Karpas-422 (cell line): ENCODE data around the gene KCNK15. TPM values are rescaled to one million over a fixed set of nuclear protein-coding genes. Genes with fewer than 3 reads are reported as not detected.
"Not testable (repeated sequence)": the region's sequence is repeated elsewhere in the genome, so short reads cannot be mapped to it uniquely, and the experiment has no call there.

ENCODE experiments used
- DNase-seq: peaks from one replicate; pipeline ENCODE4 v3.0.0-alpha.2; 2015
- H2AFZ ChIP-seq: fragments of 200-600 bp; sonication (generic); 2 replicates; pipeline ENCODE4 v1.6.1; 2014; ENCODE audit warnings: antibody characterized with exemption, low read length, mixed read lengths
- H3K27ac ChIP-seq: fragments of 200-600 bp; sonication (generic); 2 replicates; pipeline ENCODE4 v1.5.1; 2014; ENCODE audit warnings: mild to moderate bottlenecking, low read length, moderate library complexity
- H3K27me3 ChIP-seq: fragments of 200-600 bp; sonication (generic); 2 replicates; pipeline ENCODE4 v1.6.1; 2014; ENCODE audit warnings: low read length, mixed read lengths
- H3K36me3 ChIP-seq: fragments of 200-600 bp; sonication (generic); 2 replicates; pipeline ENCODE4 v1.6.1; 2014; ENCODE audit warnings: low read length, mixed read lengths; ENCODE audit not compliant: insufficient read depth
- H3K4me1 ChIP-seq: fragments of 200-600 bp; sonication (generic); 2 replicates; pipeline ENCODE4 v1.6.1; 2014; ENCODE audit warnings: mild to moderate bottlenecking, low read length, mixed read lengths
- H3K4me2 ChIP-seq: fragments of 200-600 bp; sonication (generic); 2 replicates; pipeline ENCODE4 v1.6.1; 2014; ENCODE audit warnings: low read length, low read depth, mild to moderate bottlenecking; ENCODE audit not compliant: poor library complexity, severe bottlenecking
- H3K4me3 ChIP-seq: fragments of 200-600 bp; sonication (generic); 2 replicates; pipeline ENCODE4 v1.5.1; 2014; ENCODE audit warnings: mild to moderate bottlenecking, antibody characterized with exemption, low read length, mixed read lengths
- H3K79me2 ChIP-seq: fragments of 200-600 bp; sonication (generic); 2 replicates; pipeline ENCODE4 v1.6.1; 2014; ENCODE audit warnings: mild to moderate bottlenecking, low read length, mixed read lengths
- H3K9ac ChIP-seq: fragments of 200-600 bp; sonication (generic); 2 replicates; pipeline ENCODE4 v1.6.0; 2014; ENCODE audit warnings: low read length
- H3K9me2 ChIP-seq: fragments of 200-600 bp; sonication (generic), shearing (Covaris generic); replicated peaks from 2 replicates; pipeline ENCODE4 v1.6.0; 2014; ENCODE audit warnings: mild to moderate bottlenecking, low read length, moderate library complexity; ENCODE audit not compliant: insufficient read depth
- H3K9me3 ChIP-seq: fragments of 300-700, 200-600 bp; sonication (generic); 2 replicates; pipeline ENCODE4 v1.6.1; 2014; ENCODE audit warnings: low read length, mixed read lengths
- H4K20me1 ChIP-seq: fragments of 200-600 bp; sonication (generic); 2 replicates; pipeline ENCODE4 v1.6.1; 2014; ENCODE audit warnings: mild to moderate bottlenecking, antibody characterized with exemption, low read length, low read depth; ENCODE audit not compliant: insufficient read depth
- total RNA-seq: library from RNA; depleted of rRNA; stranded (reverse); fragments of >200 nt; shearing (Covaris generic); gene quantifications from 2 replicates; pipeline ENCODE4 v1.2.3, GENCODE V29; 2014; ENCODE audit warnings: low replicate concordance

KCNK15 gene
- total RNA-seq, 1 experiment from 2014 or later: not detected

DNA sequence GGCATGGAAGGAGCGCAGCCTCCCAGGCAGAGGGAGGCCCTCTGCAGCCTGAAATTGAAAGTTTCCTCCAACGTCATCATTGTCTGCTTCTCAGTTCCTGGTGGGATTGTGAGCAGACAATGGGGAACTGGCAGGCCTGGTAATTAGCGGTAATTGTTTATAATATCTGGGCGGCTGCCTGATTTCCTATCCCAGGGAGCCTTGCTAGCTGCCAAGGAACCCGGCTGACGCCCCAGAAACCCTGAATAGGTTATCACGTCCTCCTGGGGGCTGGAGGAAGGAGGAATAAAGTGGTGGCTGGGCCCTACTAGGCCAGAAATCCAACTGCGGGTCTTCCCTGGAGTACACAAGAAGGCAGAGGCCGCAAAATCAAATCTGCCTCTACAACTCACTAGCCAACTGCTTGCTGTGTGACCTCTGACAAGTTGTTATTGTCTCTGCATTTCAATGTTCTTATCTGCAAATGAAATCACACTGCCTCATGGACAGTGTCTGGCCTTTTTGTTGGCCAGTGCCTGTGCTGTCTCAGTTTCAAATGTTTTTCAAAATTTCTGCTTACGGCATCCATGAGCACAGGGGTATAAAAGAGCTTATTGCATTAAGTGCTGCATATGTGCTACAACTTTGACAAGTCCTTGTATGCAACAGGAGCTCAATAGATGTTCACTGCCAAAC, 16.9 kb downstream of the KCNK15 start:
- H3K9me2 ChIP-seq: no peaks in the 10 kb centered on the region
- no peaks in the 10 kb centered on the region for H3K9me3 ChIP-seq
- no peak overlapping the region for H3K9ac ChIP-seq
- H3K27ac ChIP-seq: no peak overlapping the region
- no peaks in the 10 kb centered on the region for H3K27me3 ChIP-seq
- H3K79me2 ChIP-seq: no peaks in the 10 kb centered on the region
- H3K4me2 ChIP-seq: no peak overlapping the region
- H4K20me1 ChIP-seq: no peaks in the 10 kb centered on the region
- H3K4me3 ChIP-seq: no peak overlapping the region
- no peaks in the 10 kb centered on the region for H3K36me3 ChIP-seq
- no peak overlapping the region for H2AFZ ChIP-seq
- DNase-seq: no peak
- no peaks in the 10 kb centered on the region for H3K4me1 ChIP-seq

DNA sequence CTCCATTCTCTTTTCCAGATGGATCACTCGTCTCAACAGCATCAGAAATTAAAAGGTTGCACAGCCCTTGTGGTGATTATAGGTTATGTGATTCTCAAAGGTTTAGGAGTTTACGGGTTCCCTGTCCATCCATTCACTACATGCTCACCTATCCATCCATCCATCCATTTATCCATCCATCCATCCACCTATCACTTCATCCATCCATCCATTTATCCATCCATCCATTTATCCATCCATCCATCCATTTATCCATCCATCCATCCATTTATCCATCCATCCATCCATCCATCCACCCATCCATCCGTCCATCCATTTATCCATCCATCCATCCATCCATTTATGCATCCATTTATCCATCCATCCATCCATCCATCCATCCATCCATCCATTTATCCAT, 18.1 kb downstream of the KCNK15 start:
- not testable (repeated sequence) for H3K27me3 ChIP-seq, H3K4me2 ChIP-seq, H2AFZ ChIP-seq, H3K27ac ChIP-seq, H3K4me3 ChIP-seq, H3K9me3 ChIP-seq, H3K9me2 ChIP-seq, H4K20me1 ChIP-seq, H3K36me3 ChIP-seq, H3K9ac ChIP-seq, H3K4me1 ChIP-seq, DNase-seq, H3K79me2 ChIP-seq

DNA sequence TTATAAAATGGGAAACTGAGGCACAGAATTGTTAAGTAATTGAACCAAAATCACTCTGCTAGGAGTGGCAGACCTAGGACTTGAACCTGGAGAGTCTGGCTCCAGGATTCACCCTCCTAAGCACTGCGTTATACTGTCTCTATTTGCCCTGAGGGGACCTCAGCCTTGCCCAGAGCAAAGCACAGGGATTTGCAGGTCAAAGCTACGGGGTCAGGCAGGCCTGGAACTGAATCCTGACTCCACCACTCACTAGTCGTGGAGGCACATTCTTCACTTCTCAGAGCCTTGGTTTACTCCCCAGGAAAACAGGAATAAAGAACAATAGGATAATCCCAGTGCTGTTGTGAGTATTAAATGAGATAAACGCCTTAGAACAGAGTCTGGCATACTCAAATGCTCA, 19.4 kb downstream of the KCNK15 start:
- H3K27ac ChIP-seq: no peak overlapping the region
- H3K36me3 ChIP-seq: no peaks in the 10 kb centered on the region
- no peaks in the 10 kb centered on the region for H3K79me2 ChIP-seq
- H3K9ac ChIP-seq: no peak overlapping the region
- H3K9me3 ChIP-seq: no peaks in the 10 kb centered on the region
- no peak for DNase-seq
- H3K9me2 ChIP-seq: no peaks in the 10 kb centered on the region
- H3K27me3 ChIP-seq: no peaks in the 10 kb centered on the region
- no peak overlapping the region for H2AFZ ChIP-seq
- H3K4me1 ChIP-seq: no peaks in the 10 kb centered on the region
- H4K20me1 ChIP-seq: no peaks in the 10 kb centered on the region
- no peak overlapping the region for H3K4me2 ChIP-seq
- no peak overlapping the region for H3K4me3 ChIP-seq

DNA sequence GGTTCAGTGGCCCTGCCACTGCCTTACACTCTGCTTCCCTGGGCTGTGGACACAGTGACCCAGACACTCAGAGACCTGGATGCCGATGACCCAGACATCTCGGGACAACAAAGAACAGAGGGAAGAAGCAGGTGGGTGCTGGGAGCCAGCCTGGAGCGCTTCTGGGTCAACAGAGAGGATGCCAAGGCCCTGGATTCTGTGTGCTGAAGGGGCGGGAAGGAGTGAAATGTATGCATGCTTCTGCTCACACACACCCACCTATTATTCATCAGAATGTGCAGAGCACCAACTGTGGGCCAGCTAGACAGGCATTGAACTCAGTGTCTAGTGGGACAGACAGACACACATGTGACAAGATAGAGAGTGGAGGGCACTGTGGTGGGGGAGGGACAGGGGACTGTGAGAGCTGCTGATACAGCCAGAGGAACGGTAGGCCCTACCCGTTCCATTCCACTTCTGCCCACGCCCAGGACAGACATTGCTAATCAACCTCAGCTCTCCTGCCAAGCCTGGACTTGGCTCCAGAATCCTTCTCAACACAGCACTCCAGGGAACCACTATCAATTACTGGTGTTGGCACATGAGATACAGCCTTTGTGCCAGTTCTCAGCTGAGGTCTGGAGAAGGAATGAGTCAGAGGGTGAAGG, 20.2 kb downstream of the KCNK15 start:
- Histone ChIP-seq H3K4me3 (no peak overlapping the region), H3K27me3 (no peaks in the 10 kb centered on the region), H3K9me3 (no peaks in the 10 kb centered on the region), H3K27ac (no peak overlapping the region), H3K4me1 (no peaks in the 10 kb centered on the region), H4K20me1 (no peaks in the 10 kb centered on the region), H3K79me2 (no peaks in the 10 kb centered on the region), H3K36me3 (no peaks in the 10 kb centered on the region), H2AFZ (no peak overlapping the region), H3K9ac (no peak overlapping the region), H3K9me2 (no peaks in the 10 kb centered on the region), H3K4me2 (no peak overlapping the region)
- no peak for DNase-seq

DNA sequence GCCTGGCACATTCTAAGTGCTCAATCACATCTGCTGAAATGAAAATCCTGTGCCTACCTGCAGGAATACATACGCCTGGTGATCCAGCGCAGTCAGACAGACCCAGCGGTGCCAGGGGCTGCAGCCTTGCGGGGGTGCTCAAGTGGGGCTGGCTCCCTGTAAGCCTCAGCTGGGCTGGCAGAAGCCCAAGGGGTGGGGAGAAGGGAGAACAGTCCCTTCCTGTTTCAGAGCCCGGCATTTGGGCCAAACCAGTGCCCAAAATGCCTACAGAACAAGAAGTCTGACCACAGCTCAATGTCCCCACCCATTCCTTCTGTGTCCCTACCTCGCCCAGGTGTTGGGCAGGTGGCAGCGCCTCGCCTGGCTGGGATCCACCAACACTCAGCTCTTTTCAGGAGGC, 22.6 kb downstream of the KCNK15 start:
- H3K36me3 ChIP-seq: no peaks in the 10 kb centered on the region

DNA sequence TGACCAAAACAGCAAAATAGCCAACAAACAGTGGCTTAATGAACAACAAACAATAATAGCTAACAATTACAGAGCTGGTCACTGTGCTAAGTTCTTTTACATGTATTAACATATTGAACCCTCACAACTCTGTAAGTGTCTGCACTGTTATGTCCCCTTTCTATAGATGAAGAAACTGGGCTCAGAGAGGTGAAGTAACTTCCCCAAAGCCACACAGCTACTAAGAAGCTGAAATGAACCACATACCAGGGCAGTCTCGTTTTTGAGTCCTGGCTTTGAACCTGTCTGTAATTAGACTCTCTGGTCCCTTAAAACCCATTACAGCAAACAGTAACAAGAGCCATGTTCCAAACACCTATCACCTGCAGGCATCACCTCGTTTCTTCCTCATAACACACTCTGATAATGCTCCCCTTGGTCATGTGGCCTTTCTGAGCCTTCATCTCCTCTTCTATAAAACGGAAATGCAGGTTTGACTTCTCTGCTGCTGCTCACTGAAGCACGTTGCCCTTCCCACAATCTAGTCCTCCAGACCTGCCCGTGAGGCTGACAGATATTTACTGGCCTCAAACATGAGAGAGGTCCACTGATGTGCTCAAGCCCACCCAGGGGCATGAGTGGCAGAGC, 23.3 kb downstream of the KCNK15 start:
- DNase-seq: no peak
- Histone ChIP-seq H3K4me3 (no peak overlapping the region), H3K27me3 (no peaks in the 10 kb centered on the region), H3K27ac (no peak overlapping the region), H2AFZ (no peak overlapping the region), H3K4me2 (no peak overlapping the region), H3K4me1 (no peaks in the 10 kb centered on the region), H3K9ac (no peak overlapping the region), H4K20me1 (no peaks in the 10 kb centered on the region), H3K79me2 (no peaks in the 10 kb centered on the region), H3K9me2 (no peaks in the 10 kb centered on the region), H3K36me3 (no peaks in the 10 kb centered on the region), H3K9me3 (no peaks in the 10 kb centered on the region)

More for the DNA sequence above, 22.6 kb downstream of the KCNK15 start:
- H3K79me2 ChIP-seq: no peaks in the 10 kb centered on the region
- no peaks in the 10 kb centered on the region for H3K9me2 ChIP-seq
- H3K9me3 ChIP-seq: no peaks in the 10 kb centered on the region
- no peaks in the 10 kb centered on the region for H4K20me1 ChIP-seq
- no peak overlapping the region for H2AFZ ChIP-seq
- no peak overlapping the region for H3K4me3 ChIP-seq
- no peak overlapping the region for H3K4me2 ChIP-seq
- H3K9ac ChIP-seq: no peak overlapping the region
- H3K27ac ChIP-seq: no peak overlapping the region
- H3K27me3 ChIP-seq: no peaks in the 10 kb centered on the region
- H3K4me1 ChIP-seq: no peaks in the 10 kb centered on the region
- no peak for DNase-seq

DNA sequence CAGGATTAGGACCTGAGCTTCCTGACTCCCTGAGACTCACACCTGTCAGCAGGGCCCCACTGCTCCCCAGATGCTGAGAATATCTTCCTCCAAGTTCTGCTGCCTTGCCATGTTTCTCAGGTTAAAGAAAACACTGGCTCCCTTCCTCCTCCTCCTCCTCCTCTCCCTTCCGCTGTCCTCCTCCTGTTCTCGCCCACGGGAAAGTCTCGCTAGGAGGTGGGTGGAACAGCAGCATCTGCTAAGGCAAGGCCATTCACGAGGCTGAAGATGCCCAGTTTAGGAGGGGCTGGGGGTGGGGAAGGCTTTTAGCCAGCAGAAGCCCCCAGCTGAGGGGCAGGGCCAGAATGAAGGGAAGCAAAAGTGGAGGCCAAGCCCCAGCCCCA, 23.8 kb downstream of the KCNK15 start:
- no peak for DNase-seq
- H3K4me3 ChIP-seq: no peak overlapping the region
- H3K79me2 ChIP-seq: no peaks in the 10 kb centered on the region
- no peaks in the 10 kb centered on the region for H3K27me3 ChIP-seq
- H3K4me2 ChIP-seq: no peak overlapping the region
- H3K9me2 ChIP-seq: no peaks in the 10 kb centered on the region
- H2AFZ ChIP-seq: no peak overlapping the region
- no peaks in the 10 kb centered on the region for H3K4me1 ChIP-seq
- no peaks in the 10 kb centered on the region for H3K9me3 ChIP-seq
- H3K27ac ChIP-seq: no peak overlapping the region
- no peaks in the 10 kb centered on the region for H4K20me1 ChIP-seq
- no peaks in the 10 kb centered on the region for H3K36me3 ChIP-seq
- H3K9ac ChIP-seq: no peak overlapping the region

DNA sequence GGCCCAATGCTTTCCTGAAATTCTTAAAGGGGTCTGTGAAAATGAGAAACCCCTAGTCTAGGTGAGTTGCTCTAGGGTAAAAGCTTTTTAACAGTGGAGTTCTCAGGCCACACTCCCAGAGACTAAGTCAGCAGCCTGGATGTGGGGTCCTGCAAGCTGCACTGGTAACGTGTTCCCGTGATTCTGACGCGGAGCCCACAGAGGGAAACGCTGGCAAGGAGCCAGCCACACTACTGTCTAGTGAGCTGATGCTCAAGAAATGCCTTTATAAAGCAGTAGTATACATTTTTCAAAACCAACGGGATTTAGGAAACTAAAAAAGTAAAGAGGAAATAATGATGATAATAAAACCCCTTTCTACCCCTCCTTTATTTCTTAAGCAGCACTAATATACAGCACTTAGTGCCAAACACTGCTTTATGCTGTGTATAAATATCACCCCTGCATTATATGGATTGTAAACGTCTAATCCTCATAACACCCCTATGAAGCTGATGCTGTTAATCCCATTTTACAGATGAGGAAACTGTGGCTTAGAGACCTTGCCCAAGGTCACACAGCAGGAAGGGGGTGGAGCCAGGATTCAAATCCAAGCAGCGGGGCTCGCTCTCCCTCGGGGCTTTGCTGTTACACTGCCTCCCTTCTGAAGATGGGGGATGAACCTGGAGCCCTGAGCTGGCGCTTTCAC, 25.0 kb downstream of the KCNK15 start:
- no peaks in the 10 kb centered on the region for H4K20me1 ChIP-seq
- H3K36me3 ChIP-seq: no peaks in the 10 kb centered on the region
- no peak overlapping the region for H3K9ac ChIP-seq
- H3K4me2 ChIP-seq: no peak overlapping the region
- H2AFZ ChIP-seq: no peak overlapping the region
- no peaks in the 10 kb centered on the region for H3K27me3 ChIP-seq
- H3K79me2 ChIP-seq: no peaks in the 10 kb centered on the region
- no peaks in the 10 kb centered on the region for H3K9me3 ChIP-seq
- no peak overlapping the region for H3K4me3 ChIP-seq
- no peak overlapping the region for H3K27ac ChIP-seq
- peak; percentile 46 for DNase-seq
- H3K9me2 ChIP-seq: no peaks in the 10 kb centered on the region
- no peaks in the 10 kb centered on the region for H3K4me1 ChIP-seq
